Activated naive CD4-positive, alpha-beta T cell (primary cell): ENCODE measurements around the gene SMYD3.

Experiments
- DNase-seq, 4 experiments: peaks; one replicate each; lab custom pipeline; 2025; lab: John Stamatoyannopoulos, UW

SMYD3 gene

DNA sequence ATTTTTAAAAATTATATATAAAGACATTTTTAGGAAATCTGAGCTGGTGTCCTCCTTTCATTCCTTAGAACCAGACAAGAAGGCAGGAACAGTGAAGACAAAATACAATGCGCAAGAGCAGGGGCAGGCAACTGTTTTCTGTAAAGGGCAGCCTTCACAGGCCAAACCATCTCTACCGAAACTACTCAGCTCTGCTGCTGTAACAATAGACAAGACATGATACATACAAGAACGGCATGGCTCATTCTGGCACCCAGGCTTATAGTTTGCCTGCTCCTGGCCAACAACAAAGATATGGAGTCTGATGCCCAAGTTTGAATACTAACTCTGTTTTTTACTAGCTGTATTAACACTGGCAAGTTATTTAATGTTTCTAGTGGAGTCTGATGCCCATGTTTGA lies 232.0 kb downstream of the SMYD3 start:
- DNase-seq: no peak

DNA sequence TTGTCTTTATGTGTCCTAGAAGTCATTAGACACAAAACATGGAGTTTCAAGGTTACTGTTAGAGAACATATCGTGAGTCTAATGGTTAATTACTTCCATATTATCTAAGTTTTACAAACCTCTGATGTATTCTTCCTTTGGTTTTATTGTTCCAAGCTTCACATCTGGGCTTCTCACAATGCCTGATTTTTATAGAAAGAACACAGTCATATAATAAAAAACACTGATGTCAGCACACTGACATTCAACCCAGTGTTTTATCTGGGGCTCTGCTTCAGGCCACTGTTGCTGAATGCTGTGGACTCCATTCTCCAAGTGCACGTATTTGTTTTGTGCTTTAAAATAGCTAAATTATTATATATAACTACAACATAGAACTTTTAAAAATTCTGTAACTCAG lies 232.9 kb downstream of the SMYD3 start:
- no peak for DNase-seq

- no peak for DNase-seq
These were observed 235.6 kb downstream of the SMYD3 start for GRCh38 chr1:246271516-246271915.

- no peak for DNase-seq
These were observed 236.8 kb downstream of the SMYD3 start for GRCh38 chr1:246270236-246270635.

GRCh38 chr1:246269466-246269865 lies 237.6 kb downstream of the SMYD3 start:
- DNase-seq: no peak

- DNase-seq: no peak
These were observed 239.2 kb downstream of the SMYD3 start for GRCh38 chr1:246267896-246268295.

- DNase-seq: no peak
These were observed 239.7 kb downstream of the SMYD3 start for GRCh38 chr1:246267426-246267825.

DNA sequence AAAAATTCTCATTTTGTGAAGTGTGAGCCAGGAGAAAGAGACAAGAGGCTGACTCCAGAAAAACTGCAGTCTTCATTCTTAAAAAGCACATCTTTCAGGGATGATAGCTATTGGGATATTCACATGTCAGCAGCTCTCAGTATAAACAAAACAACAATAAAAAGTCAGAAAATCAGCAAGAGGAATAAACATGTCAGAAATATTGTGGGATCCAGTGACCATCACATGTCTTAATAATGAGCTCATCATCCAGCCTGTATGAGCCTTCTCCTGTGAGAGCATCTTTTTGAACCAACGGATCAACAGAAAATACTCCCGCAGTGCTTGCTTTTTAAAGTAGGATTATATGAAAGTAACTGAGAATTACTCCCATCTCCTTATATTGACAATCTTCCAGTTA lies 241.6 kb downstream of the SMYD3 start:
- DNase-seq: no peak

GRCh38 chr1:246262281-246262680 lies 244.8 kb downstream of the SMYD3 start:
- no peak for DNase-seq

- DNase-seq: no peak
These were observed 245.4 kb downstream of the SMYD3 start for GRCh38 chr1:246261639-246262038.

- DNase-seq: no peak
These were observed 248.8 kb downstream of the SMYD3 start for GRCh38 chr1:246258250-246258649.

- no peak for DNase-seq
These were observed 251.3 kb downstream of the SMYD3 start for GRCh38 chr1:246255773-246256172.

DNA sequence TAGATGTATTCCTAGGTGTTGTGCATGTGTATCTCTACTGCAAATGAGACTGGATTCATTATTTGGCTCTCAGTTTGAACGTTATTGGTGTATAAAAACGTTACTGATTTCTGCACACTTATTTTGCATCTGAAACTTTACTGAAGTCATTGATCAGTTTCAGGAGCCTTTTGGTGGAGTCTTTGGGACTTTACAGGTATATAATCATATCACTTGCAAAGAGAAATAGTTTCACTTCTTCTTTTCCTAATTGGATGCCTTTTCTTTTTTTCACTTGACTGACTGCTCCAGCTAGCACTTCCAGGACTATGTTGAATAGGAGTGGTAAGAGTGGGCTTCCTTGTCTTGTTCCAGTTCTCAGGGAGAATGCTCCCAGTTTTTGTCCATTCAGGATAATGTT lies 252.2 kb downstream of the SMYD3 start:
- DNase-seq: no peak

- no peak for DNase-seq
These were observed 260.6 kb downstream of the SMYD3 start for GRCh38 chr1:246246430-246246829.

GRCh38 chr1:246245541-246245940 lies 261.5 kb downstream of the SMYD3 start:
- no peak for DNase-seq

DNA sequence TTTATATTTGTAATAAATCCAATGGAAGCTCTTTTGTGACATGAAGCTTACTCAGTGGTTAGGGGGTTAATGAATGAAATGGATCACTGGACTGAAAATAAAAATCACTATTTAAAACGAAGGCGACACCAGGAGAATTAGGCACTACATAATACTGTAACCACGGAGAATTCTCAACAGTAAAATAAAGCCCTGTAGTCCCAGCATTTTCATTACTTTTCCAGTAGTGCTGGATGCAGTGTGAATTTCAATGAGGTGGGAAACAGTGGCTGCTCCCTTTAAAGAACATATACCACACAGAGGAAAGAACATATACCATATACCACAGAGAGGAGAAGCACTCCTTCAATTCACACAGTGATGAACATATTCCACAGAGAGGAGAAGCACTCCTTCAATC lies 275.0 kb downstream of the SMYD3 start:
- no peak for DNase-seq

GRCh38 chr1:246226041-246226440 lies 281.0 kb downstream of the SMYD3 start:
- no peak for DNase-seq

GRCh38 chr1:246221485-246222255 lies 285.4 kb downstream of the SMYD3 start:
- DNase-seq: no peak

- DNase-seq: no peak
These were observed 286.5 kb downstream of the SMYD3 start for GRCh38 chr1:246220495-246221065.

DNA sequence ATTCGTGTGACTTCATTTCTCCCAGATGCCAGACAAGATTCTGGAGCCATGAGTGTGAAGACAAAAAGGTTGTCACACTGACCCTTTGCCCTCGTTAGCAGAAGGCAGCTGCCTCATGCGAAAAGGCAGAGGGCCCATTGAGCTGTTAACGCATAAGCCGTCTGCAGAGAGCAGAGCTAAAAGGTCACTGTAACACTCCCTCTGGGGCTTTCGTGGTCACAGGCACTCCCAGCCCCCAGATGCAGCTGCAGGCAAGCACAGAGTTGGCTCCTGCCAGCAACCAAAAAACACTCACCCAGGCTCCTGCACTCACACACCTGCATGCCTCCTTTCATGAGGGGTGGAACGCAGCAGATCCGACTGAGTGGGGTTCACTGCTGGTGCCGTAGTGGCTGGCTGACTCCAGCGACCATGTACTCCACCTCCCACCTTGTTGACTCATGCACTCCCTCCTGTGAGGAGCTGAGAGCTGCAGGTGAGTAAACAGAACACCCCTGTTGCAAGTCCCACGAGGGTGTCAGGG lies 287.5 kb downstream of the SMYD3 start:
- no peak for DNase-seq

- no peak for DNase-seq
These were observed 288.4 kb downstream of the SMYD3 start for GRCh38 chr1:246218686-246219085.

DNA sequence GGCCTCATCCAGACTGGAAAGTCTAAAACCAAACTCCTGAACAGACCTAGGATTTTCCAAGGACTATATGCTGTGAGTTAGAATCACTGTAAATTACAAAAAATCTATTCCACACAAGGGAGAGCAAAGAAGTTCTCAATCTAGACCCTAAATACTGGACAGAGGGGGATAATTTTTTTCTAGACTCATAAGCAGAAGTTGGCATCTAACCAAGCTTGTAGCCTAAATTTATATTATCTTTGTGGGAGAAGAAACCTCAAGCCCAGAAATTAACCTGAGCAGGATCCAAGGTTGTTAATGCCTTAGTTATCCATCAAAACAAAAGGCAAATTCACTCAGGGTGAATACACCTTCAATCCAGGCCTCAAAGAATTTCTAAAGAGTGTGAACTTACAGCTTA lies 290.2 kb downstream of the SMYD3 start:
- no peak for DNase-seq

DNA sequence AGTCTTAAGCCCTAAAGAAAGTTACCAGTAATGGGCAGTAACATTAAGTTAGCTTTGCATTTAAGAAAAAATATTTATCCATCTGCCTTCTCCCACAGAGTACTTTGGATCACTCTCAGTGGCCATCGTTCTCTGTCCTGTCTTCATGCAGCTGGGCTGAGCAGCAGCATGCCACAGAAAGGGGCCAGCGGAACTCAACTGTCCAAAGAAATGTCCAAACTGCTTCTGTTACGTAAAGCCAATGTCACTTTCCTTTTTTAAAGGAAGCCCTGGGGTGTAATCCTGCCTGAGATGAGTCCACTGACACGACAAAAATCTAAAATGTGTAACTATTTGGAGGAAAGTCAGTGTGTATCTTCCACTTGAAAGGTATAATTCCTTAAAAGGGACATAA lies 291.6 kb downstream of the SMYD3 start:
- no peak for DNase-seq
